Renal pelvis (tissue), 4 donors: Measurements from ENCODE around the gene ALPP. TPM values are rescaled to one million over a fixed set of nuclear protein-coding genes. Genes with fewer than 3 reads are reported as not detected.
"Not testable (repeated sequence)": the region's sequence is repeated elsewhere in the genome, so short reads cannot be mapped to it uniquely, and the experiment has no call there.

Experiments used
- DNase-seq: peaks from one replicate; pipeline ENCODE4 v3.0.0-alpha.2; 2013
- polyA plus RNA-seq, 3 donors: library from polyadenylated mRNA; unstranded; fragments of 120-200 nt; gene quantifications; one replicate each; pipeline ENCODE4 v1.2.1, GENCODE V29; 2013; ENCODE audit not compliant: insufficient read length in 3 of 3

ALPP gene
- polyA plus RNA-seq, 3 donors: not detected

DNA sequence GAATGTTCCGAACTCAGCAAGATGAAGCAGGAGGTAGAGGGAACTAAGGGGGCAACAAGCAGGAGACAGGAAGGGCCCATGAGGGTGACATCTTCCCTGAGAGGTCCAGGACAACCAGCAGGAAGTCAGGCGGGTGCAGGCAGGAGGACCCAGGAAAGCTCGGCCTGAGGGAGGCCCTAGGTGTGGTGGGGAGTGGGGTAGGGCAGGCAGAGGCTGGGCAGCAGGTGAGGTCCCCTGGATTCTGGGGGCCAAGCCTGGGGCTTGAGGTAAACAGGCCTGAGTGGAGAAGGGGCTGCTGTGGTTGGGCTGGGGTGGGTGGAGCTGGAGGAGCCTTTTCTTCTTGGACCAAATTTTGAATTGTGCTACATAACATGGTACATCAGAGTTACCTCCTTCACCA, 24.0 kb downstream of the ALPP start:
- no peak for DNase-seq

GRCh38 chr2:232405943-232406510, 27.5 kb downstream of the ALPP start:
- no peak for DNase-seq

DNA sequence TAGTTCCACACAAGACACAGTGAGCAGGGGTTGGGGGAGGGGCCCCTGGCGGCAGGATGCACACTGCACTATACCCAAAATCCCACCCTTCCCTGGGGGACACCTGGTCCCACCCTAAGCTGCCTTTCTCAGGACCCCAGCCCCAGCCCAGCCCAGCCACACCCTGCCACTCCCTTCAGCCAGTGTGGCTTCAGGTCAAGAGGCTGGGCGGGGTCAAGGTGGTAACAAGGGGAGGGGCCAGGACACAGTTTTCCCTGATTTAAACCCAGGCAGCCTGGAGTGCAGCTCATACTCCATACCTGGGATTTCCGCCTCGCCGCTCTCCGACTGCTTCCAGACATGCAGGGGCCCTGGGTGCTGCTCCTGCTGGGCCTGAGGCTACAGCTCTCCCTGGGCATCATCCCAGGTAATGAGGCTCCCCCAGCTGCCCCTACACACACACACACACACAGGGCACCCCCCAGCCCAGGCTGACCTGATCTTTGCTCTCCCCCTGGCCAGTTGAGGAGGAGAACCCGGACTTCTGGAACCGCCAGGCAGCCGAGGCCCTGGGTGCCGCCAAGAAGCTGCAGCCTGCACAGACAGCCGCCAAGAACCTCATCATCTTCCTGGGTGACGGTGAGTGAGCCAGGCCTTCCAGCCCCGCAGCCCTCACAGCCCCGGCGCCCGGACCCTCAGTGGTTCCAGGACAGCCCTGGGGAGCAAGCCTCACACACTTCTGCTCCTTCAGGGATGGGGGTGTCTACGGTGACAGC, 28.2 kb downstream of the ALPP start, which contains the start of gene ALPG:
TSS of gene ALPG (plus strand) at position 289 of the 755 bp plus-strand sequence. CDS start at position 340, 51 bp downstream.
- no peak for DNase-seq

GRCh38 chr2:232407428-232408150, 29.0 kb downstream of the ALPP start:
- DNase-seq: not testable (repeated sequence)

DNA sequence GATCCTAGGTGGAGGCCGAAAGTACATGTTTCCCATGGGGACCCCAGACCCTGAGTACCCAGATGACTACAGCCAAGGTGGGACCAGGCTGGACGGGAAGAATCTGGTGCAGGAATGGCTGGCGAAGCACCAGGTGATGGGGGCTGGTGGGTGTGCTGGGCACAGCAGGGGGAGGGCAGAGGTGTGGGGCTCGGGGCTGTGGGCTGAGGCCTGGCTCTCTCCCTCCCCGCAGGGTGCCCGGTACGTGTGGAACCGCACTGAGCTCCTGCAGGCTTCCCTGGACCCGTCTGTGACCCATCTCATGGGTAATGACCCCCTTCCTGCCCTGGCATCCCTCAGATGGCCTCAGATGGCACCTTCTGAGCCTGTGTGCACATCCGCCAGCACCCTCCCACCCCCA, 29.7 kb downstream of the ALPP start:
- DNase-seq: not testable (repeated sequence)

GRCh38 chr2:232409617-232410016, 31.1 kb downstream of the ALPP start:
- DNase-seq: not testable (repeated sequence)

DNA sequence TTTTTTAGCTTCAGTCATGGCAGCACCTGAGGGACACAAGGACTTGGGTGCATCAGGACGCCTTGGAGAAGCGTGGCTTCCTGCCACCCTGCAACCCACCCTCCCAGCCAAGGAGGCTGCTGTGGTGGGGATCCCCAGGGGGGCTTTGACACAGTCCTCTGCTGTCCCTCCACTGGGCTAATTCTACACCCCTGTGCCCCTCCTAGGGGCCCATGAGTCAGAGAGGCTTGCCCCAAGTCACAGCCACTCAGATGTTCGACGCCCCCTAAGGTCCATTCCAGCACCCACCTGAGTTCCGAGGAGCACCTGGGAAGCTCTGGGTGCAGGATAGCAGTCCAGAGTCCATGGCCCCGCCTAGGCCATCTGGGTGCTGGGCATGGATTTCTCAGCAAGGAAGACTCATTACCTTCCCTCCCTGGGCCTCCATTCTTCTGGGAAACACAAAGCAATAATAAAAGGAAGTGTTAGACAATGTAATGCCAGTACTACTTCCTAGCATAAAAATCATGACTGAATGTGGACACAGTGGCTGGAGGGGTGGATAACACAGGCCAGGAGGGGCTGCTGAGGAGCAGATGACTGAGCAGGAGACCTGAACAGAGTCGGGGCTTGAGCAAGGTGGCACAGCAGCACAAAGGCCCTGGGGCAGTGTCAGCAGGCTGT, 31.8 kb downstream of the ALPP start:
- no peak for DNase-seq

GRCh38 chr2:232411901-232412629, 33.5 kb downstream of the ALPP start:
- no peak for DNase-seq

DNA sequence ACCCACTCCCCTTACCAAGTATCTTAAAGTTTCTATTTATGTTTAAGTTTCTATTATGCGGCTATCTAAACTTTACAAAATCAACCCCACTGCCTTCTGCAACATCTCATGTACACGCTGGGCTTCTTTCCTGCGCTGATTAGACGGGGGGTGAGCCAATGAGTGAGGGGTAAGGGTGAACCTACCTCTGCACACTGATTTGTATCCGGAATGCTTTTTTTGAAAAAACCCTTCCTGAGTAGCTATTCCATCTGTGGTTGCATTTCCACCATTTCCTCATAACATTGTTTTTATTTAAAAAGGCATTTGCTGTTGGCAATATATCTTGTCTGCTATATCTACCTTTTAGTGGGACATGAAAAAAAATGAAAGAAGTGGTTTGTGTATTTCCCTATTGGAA, 34.4 kb downstream of the ALPP start:
- no peak for DNase-seq

GRCh38 chr2:232415138-232415690, 36.7 kb downstream of the ALPP start:
- DNase-seq: no peak

DNA sequence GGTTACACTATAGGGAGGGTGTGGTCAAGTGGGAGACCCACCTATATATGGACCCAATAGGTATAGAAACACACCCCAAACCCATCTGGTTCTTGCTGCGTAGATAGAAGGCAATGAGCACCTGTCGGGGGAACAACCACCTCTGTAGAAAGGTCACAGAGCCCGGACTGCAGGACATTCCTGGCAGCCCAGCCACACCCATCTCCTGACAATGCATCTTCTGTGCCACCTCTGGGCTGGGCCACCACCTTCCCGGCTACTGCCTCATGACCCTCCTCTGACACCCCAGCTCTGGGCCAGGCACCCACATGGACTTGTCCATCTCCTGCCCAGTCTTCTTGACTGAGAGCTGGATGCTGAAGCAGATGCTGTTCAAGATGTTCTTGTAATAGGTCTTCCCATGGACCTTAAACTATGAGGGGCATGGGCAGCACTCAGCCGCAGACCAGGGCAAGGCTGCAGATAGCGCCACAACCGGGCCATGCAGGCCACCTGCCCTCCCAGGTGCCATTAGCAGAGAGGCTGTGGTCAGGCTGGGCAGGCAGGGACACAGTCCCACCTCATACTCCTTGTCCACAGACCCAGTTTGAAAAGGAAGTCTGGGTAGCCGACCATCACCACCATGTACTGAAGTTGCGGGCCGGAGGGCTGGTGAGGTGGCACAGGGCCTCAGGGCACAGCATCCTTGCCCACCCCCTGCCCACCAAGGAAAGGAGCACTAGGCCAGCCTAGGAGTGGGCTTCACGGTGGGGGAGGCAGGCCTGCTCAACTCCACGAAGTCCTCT, 37.4 kb downstream of the ALPP start:
- no peak for DNase-seq

- DNase-seq: no peak
Observed at GRCh38 chr2:232416521-232417470, 38.2 kb downstream of the ALPP start.

DNA sequence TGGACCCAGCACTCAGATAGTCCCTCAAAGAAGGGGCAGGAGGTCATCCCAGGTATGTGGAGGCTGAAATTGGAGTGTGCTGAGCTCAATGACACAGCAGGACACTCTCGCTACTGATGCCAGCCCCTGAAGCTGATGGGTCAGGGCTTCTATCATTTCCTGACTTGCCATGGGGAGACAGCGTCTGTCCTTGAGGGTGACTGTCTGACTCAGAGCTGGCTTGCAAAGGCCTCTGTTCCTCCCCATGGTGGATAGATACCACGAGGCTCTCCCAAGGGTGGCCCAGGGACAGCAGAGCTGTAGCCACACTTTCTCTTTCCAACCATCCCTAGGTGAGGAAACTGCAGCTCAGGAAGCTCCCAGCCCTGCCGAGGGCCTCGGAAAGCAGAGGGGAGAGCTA, 38.9 kb downstream of the ALPP start:
- no peak for DNase-seq

DNA sequence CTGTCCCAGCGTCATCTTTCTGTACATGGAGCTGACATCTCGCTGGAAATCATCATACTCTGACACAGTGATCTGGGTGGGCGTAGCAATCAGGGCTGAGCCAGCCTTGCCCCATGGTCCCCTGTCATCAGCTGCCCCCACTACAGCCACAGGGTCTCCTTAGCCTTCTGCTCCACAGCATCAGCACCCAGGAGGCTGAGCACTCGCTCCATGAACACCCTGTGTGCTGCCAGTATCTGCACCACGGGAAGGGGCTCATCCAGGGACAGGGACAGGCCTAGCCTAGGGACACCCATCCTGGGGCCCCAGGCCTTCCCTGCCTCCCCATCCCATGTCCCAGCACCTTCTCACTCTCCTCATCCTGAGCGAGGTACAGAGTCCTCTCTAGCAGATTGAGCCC, 39.5 kb downstream of the ALPP start:
- no peak for DNase-seq

- peak; percentile 52 for DNase-seq
Observed at GRCh38 chr2:232418466-232419244, 40.1 kb downstream of the ALPP start.

GRCh38 chr2:232419245-232420072, 40.9 kb downstream of the ALPP start:
- no peak for DNase-seq

DNA sequence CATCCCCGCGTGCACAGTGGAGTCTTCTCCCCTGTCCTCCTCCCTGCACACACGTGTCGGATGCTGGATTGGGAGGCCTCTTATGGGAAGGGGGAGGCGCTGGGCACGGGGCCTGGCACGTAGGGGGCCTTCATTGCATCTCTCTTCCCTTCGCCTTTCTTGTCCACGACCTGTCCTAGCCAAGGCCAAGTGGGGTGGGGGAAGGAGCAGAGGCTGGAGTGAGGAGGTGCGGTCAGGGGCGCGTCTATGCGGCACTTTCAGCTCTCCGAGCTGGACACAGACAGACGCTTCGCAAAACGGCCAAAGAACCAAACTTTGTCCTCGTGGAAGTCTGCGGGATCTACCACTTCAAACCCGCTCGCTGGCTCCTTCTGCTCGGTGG, 41.5 kb downstream of the ALPP start:
- DNase-seq: no peak
